T-cell (primary cell): ENCODE results near the gene ZNF469. TPM values are rescaled to one million over a fixed set of nuclear protein-coding genes. Genes with fewer than 3 reads are reported as not detected.

ENCODE experiments used
- ATAC-seq, 4 experiments: fragments of 200-7000 bp in 3 of 4; fragments of 150-1000 bp in 1 of 4; cut with Tn5 transposase; replicated peaks in 1 of 4; 1 replicate in 3 of 4; 2 replicates in 1 of 4; pipeline ENCODE4 v1.10.0; 2021; ENCODE audit warnings: moderate library complexity in 3 of 4, mild to moderate bottlenecking in 2 of 4, moderate number of reproducible peaks in 1 of 4
- CTCF ChIA-PET, 2 donors: fragments of 300-600 bp; sonication (Branson Sonifier 250); formaldehyde crosslinking; loops; one replicate each; lab custom pipeline; 2022; ENCODE audit warnings: antibody characterized with exemption in 2 of 2; lab: Charles Lee
- POLR2A ChIA-PET, 2 donors: fragments of 300-600 bp; sonication (Branson Sonifier 250); formaldehyde crosslinking; loops; one replicate each; lab custom pipeline; 2022; ENCODE audit warnings: antibody characterized with exemption in 2 of 2; lab: Charles Lee
- DNase-seq, 35 experiments: peaks; one replicate each; pipeline versions ENCODE4 v3.0.0 to v3.0.0-alpha.2; 2013 to 2023
- H3K27ac ChIP-seq: one replicate; pipeline ENCODE4 v1.5.1; 2013; ENCODE audit warnings: low read length
- H3K27me3 ChIP-seq, 2 experiments: replicated peaks in 1 of 2; 1 replicate in 1 of 2; 2 replicates in 1 of 2; pipeline versions ENCODE4 v1.6.1 to v1.7.0; 2013; ENCODE audit warnings: low read length in 1 of 2, mixed read lengths in 1 of 2; ENCODE audit not compliant: control insufficient read depth in 2 of 2, insufficient read depth in 2 of 2; ENCODE audit errors: extremely low read depth in 1 of 2
- H3K36me3 ChIP-seq, 2 donors: 1 replicate in 1 of 2; 2 replicates in 1 of 2; pipeline versions ENCODE4 v1.6.1 to v1.7.0; 2013; ENCODE audit warnings: low read length in 1 of 2; ENCODE audit not compliant: control insufficient read depth in 2 of 2, insufficient read depth in 1 of 2; ENCODE audit errors: extremely low read depth in 1 of 2
- H3K4me1 ChIP-seq, 2 experiments: 1 replicate in 1 of 2; 2 replicates in 1 of 2; pipeline versions ENCODE4 v1.6.1 to v1.7.0; 2013; ENCODE audit warnings: low read length in 2 of 2, mixed read lengths in 1 of 2; ENCODE audit not compliant: insufficient read depth in 2 of 2, control insufficient read depth in 1 of 2; ENCODE audit errors: extremely low read depth in 1 of 2
- H3K4me3 ChIP-seq, 2 donors: 1 replicate in 1 of 2; 2 replicates in 1 of 2; pipeline versions ENCODE4 v1.5.1 to v1.7.0; 2013; ENCODE audit warnings: mild to moderate bottlenecking in 2 of 2, low read length in 1 of 2, moderate library complexity in 1 of 2; ENCODE audit not compliant: control insufficient read depth in 1 of 2; ENCODE audit errors: extremely low read depth in 1 of 2
- H3K9me3 ChIP-seq: 2 replicates; pipeline ENCODE4 v1.7.0; 2013
- H3K27ac Mint-ChIP-seq, 2 donors: one replicate each; pipeline ENCODE4 v1.8.0; 2020 to 2021; ENCODE audit warnings: mild to moderate bottlenecking in 2 of 2, mixed read lengths in 2 of 2
- H3K27me3 Mint-ChIP-seq, 2 donors: one replicate each; pipeline ENCODE4 v1.8.0; 2021 to 2022; ENCODE audit warnings: mixed read lengths in 2 of 2
- H3K36me3 Mint-ChIP-seq: one replicate; pipeline ENCODE4 v1.8.0; 2021; ENCODE audit warnings: mixed read lengths
- H3K4me1 Mint-ChIP-seq, 3 donors: one replicate each; pipeline ENCODE4 v1.8.0; 2020 to 2022; ENCODE audit warnings: mixed read lengths in 3 of 3, mild to moderate bottlenecking in 1 of 3
- H3K4me3 Mint-ChIP-seq, 3 donors: one replicate each; pipeline ENCODE4 v1.8.0; 2020 to 2022; ENCODE audit warnings: mild to moderate bottlenecking in 3 of 3, mixed read lengths in 3 of 3, moderate library complexity in 3 of 3
- H3K9me3 Mint-ChIP-seq, 3 donors: one replicate each; pipeline ENCODE4 v1.8.0; 2020 to 2022; ENCODE audit warnings: mixed read lengths in 3 of 3
- WGBS: methylation state at CpG from one replicate; pipeline ENCODE4 v1.1.5; 2013; ENCODE audit warnings: missing lambda C conversion rate; ENCODE audit not compliant: insufficient coverage; 5-methylcytosine and 5-hydroxymethylcytosine counted together
- total RNA-seq, 35 experiments: library from RNA in 6 of 35; stranded (reverse) in 6 of 35; fragments of 120-200 nt in 1 of 35; gene quantifications; one replicate each; pipeline versions ENCODE4 v1.2.1 to v1.2.4 and lab custom pipeline; 2013 to 2026

Gene ZNF469
- total RNA-seq, 5 donors from 2014 or later (not counting 1 experiment from before 2014, with no cell fraction given) = 0.63 to 1.8 (median 1.6) TPM

GRCh38 chr16:88429387-88430184, 46.8 kb downstream of the ZNF469 start:
- no peaks in the 10 kb centered on the region for H3K36me3 Mint-ChIP-seq
- no peaks in the 10 kb centered on the region for H3K9me3 Mint-ChIP-seq
- ATAC-seq (no peak), DNase-seq (no peak)
- H3K27me3 Mint-ChIP-seq = peaks cover 0 to 4% of the 10 kb centered on the region in 2 donors
- H3K27ac ChIP-seq = no peak overlapping the region
- 89% methylated on average over 44 of the region's 48 CpGs for WGBS
- ChIA-PET POLR2A (no interaction called here), CTCF (no interaction called here)
- H3K4me3 Mint-ChIP-seq = peak overlapping the region; percentile 64 to 68 (median 67)
- peaks cover 0 to 30% of the 10 kb centered on the region in 2 experiments for H3K27me3 ChIP-seq
- H3K27ac Mint-ChIP-seq = no peak overlapping the region
- H3K4me1 ChIP-seq = peaks cover 2 to 20% of the 10 kb centered on the region in 2 experiments
- no peaks in the 10 kb centered on the region for H3K9me3 ChIP-seq
- no peaks in the 10 kb centered on the region for H3K36me3 ChIP-seq
- peak overlapping the region in 1 of 2 donors; percentile 50 for H3K4me3 ChIP-seq
- H3K4me1 Mint-ChIP-seq = peaks cover 7 to 11% (median 7%) of the 10 kb centered on the region in 3 donors

- Mint-ChIP-seq H3K36me3 (no peaks in the 10 kb centered on the region), H3K27ac (no peak overlapping the region), H3K27me3 (peaks cover 0 to 4% of the 10 kb centered on the region in 2 donors), H3K9me3 (no peaks in the 10 kb centered on the region), H3K4me1 (peaks cover 1 to 11% (median 7%) of the 10 kb centered on the region in 3 donors), H3K4me3 (peak overlapping the region; percentile 60 to 67 (median 64))
- peaks cover 0 to 30% of the 10 kb centered on the region in 2 experiments for H3K27me3 ChIP-seq
- CTCF ChIA-PET = no interaction called here
- peak overlapping the region; percentile 18 to 50 for H3K4me3 ChIP-seq
- WGBS = under 1% methylated on average over 35 of the region's 36 CpGs
- H3K9me3 ChIP-seq = no peaks in the 10 kb centered on the region
- ATAC-seq = peak; percentile 43 to 56 (median 48)
- no peaks in the 10 kb centered on the region for H3K36me3 ChIP-seq
- H3K4me1 ChIP-seq = peaks cover 2 to 20% of the 10 kb centered on the region in 2 experiments
- no peak overlapping the region for H3K27ac ChIP-seq
- peak in 3 of 35 experiments; percentile 5 to 16 (median 6) for DNase-seq
- POLR2A ChIA-PET = no interaction called here
These were observed 47.4 kb downstream of the ZNF469 start for GRCh38 chr16:88430185-88430523.

- 6% methylated on average over 72 of the region's 80 CpGs for WGBS
- Mint-ChIP-seq H3K27me3 (peaks cover 0 to 4% of the 10 kb centered on the region in 2 donors), H3K4me1 (peaks cover 0 to 8% (median 7%) of the 10 kb centered on the region in 3 donors), H3K4me3 (peak overlapping the region; percentile 56 to 64 (median 62)), H3K27ac (no peak overlapping the region), H3K36me3 (no peaks in the 10 kb centered on the region), H3K9me3 (no peaks in the 10 kb centered on the region)
- H3K4me3 ChIP-seq = peak overlapping the region; percentile 50 to 53
- peak in 23 of 35 experiments; percentile 12 to 61 (median 35) for DNase-seq
- ATAC-seq = peak; percentile 69 to 82 (median 72)
- peaks cover 2 to 20% of the 10 kb centered on the region in 2 experiments for H3K4me1 ChIP-seq
- ChIA-PET POLR2A (no interaction called here), CTCF (no interaction called here)
- H3K36me3 ChIP-seq = no peaks in the 10 kb centered on the region
- H3K27ac ChIP-seq = no peak overlapping the region
- H3K27me3 ChIP-seq = peaks cover 0 to 30% of the 10 kb centered on the region in 2 experiments
- no peaks in the 10 kb centered on the region for H3K9me3 ChIP-seq
These were observed 48.0 kb downstream of the ZNF469 start for GRCh38 chr16:88430524-88431446.

GRCh38 chr16:88431651-88432050, 48.9 kb downstream of the ZNF469 start:
- ChIA-PET POLR2A (no interaction called here), CTCF (no interaction called here)
- Histone ChIP-seq H3K36me3 (no peaks in the 10 kb centered on the region), H3K27me3 (peaks cover 0 to 30% of the 10 kb centered on the region in 2 experiments), H3K4me1 (peaks cover 2 to 20% of the 10 kb centered on the region in 2 experiments), H3K27ac (no peak overlapping the region), H3K9me3 (no peaks in the 10 kb centered on the region), H3K4me3 (no peak overlapping the region)
- H3K36me3 Mint-ChIP-seq = no peaks in the 10 kb centered on the region
- no peaks in the 10 kb centered on the region for H3K9me3 Mint-ChIP-seq
- H3K27ac Mint-ChIP-seq = peak overlapping the region in 1 of 2 donors; percentile 55
- DNase-seq (no peak), ATAC-seq (no peak)
- peaks cover 0 to 4% of the 10 kb centered on the region in 2 donors for H3K27me3 Mint-ChIP-seq
- H3K4me3 Mint-ChIP-seq = peak overlapping the region; percentile 56 to 64 (median 62)
- WGBS = 94% methylated on average over 20 of the region's 22 CpGs
- peaks cover 0 to 8% (median 7%) of the 10 kb centered on the region in 3 donors for H3K4me1 Mint-ChIP-seq

- CTCF ChIA-PET = no interaction called here
- Histone ChIP-seq H3K9me3 (no peaks in the 10 kb centered on the region), H3K27me3 (peaks cover 0 to 30% of the 10 kb centered on the region in 2 experiments), H3K27ac (no peak overlapping the region), H3K4me3 (no peak overlapping the region), H3K4me1 (peaks cover 2 to 20% of the 10 kb centered on the region in 2 experiments), H3K36me3 (no peaks in the 10 kb centered on the region)
- no peak for ATAC-seq
- Mint-ChIP-seq H3K27me3 (peaks cover 0 to 4% of the 10 kb centered on the region in 2 donors), H3K9me3 (no peaks in the 10 kb centered on the region), H3K4me1 (peaks cover 0 to 8% (median 7%) of the 10 kb centered on the region in 3 donors), H3K27ac (no peak overlapping the region), H3K36me3 (no peaks in the 10 kb centered on the region), H3K4me3 (peak overlapping the region; percentile 56 to 64 (median 62))
- no peak for DNase-seq
- 92% methylated on average over 20 of the region's 22 CpGs for WGBS
- POLR2A ChIA-PET = no interaction called here
These were observed 49.4 kb downstream of the ZNF469 start for GRCh38 chr16:88432174-88432573.
